T-helper 17 cell (primary cell): Measurements from ENCODE around the gene IL25. TPM values are rescaled to one million over a fixed set of nuclear protein-coding genes. Genes with fewer than 3 reads are reported as not detected.
"Not testable (repeated sequence)": the region's sequence is repeated elsewhere in the genome, so short reads cannot be mapped to it uniquely, and the experiment has no call there.

Experiments used
- ATAC-seq: fragments of 150-1000 bp; cut with Tn5 transposase; 2 replicates; pipeline ENCODE4 v1.10.0; 2021; ENCODE audit warnings: mild to moderate bottlenecking, moderate library complexity
- DNase-seq, 3 donors: peaks; one replicate each; pipeline versions ENCODE4 v3.0.0 to v3.0.0-alpha.2; 2020 to 2021
- H3K9me3 ChIP-seq: one replicate; pipeline ENCODE4 v1.7.0; 2013; ENCODE audit warnings: low read length, mild to moderate bottlenecking; ENCODE audit not compliant: control insufficient read depth, poor library complexity, severe bottlenecking
- H3K27ac Mint-ChIP-seq: one replicate; pipeline ENCODE4 v1.8.0; 2022; ENCODE audit warnings: mild to moderate bottlenecking, moderate library complexity, mixed read lengths
- H3K27me3 Mint-ChIP-seq: one replicate; pipeline ENCODE4 v1.8.0; 2022; ENCODE audit warnings: mixed read lengths
- H3K36me3 Mint-ChIP-seq: one replicate; pipeline ENCODE4 v1.8.0; 2022; ENCODE audit warnings: low read depth, mixed read lengths
- H3K4me1 Mint-ChIP-seq: one replicate; pipeline ENCODE4 v1.8.0; 2022; ENCODE audit warnings: mild to moderate bottlenecking, mixed read lengths
- H3K4me3 Mint-ChIP-seq: one replicate; pipeline ENCODE4 v1.8.0; 2022; ENCODE audit warnings: mild to moderate bottlenecking, moderate library complexity, mixed read lengths
- total RNA-seq, 4 donors: library from RNA in 2 of 4; stranded (reverse) in 2 of 4; gene quantifications; one replicate each; pipeline ENCODE4 v1.2.3 and lab custom pipeline; 2022 to 2026

Gene IL25
- total RNA-seq, 2 donors from 2014 or later, result not detected

GRCh38 chr14:23382731-23383440 is 10.3 kb downstream of the IL25 start:
- no peaks in the 10 kb centered on the region for H3K36me3 Mint-ChIP-seq
- no peak overlapping the region for H3K27ac Mint-ChIP-seq
- H3K4me3 Mint-ChIP-seq, result no peak overlapping the region
- H3K27me3 Mint-ChIP-seq, result peaks cover 40% of the 10 kb centered on the region
- no peak for DNase-seq
- H3K9me3 ChIP-seq, result no peaks in the 10 kb centered on the region
- no peak for ATAC-seq
- H3K4me1 Mint-ChIP-seq, result no peaks in the 10 kb centered on the region

DNA sequence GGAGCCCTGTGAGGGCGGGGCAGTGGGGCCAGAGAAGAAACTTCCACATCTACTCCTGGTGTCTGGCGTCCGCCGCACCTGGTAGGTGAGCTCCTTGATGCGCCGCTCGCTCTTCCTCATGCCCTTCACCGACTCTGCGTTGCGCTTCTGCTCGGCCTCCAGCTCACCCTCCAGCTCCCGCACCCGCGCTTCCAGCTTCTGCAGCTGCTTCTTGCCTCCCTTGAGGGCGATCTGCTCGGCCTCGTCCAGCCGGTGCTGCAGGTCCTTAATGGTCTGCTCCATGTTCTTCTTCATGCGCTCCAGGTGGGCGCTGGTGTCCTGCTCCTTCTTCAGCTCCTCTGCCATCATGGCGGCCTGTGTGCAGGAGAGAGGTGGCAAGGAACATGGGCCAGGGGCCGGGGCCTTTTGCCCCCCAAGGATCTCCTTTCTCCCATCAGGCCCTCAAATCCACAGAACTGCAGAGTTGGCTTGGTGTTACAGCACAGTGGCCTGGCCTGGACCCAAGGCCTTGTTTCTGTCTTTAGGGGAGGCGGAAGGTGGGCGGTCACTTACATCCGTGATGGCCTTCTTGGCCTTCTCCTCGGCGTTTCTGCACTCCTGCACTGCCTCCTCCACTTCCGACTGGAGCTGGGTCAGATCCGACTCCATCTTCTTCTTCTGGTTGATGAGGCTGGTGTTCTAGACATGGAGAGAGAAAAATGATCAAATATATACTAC is 11.9 kb downstream of the IL25 start:
- Mint-ChIP-seq H3K27ac (peak overlapping the region; percentile 72), H3K4me3 (no peak overlapping the region), H3K4me1 (peaks cover 5% of the 10 kb centered on the region), H3K36me3 (no peaks in the 10 kb centered on the region), H3K27me3 (peaks cover 43% of the 10 kb centered on the region)
- no peaks in the 10 kb centered on the region for H3K9me3 ChIP-seq
- ATAC-seq, result no peak
- no peak for DNase-seq

- DNase-seq (no peak), ATAC-seq (no peak)
- Mint-ChIP-seq H3K27me3 (peaks cover 46% of the 10 kb centered on the region), H3K36me3 (no peaks in the 10 kb centered on the region), H3K27ac (peak overlapping the region; percentile 72), H3K4me3 (no peak overlapping the region), H3K4me1 (peaks cover 5% of the 10 kb centered on the region)
- no peaks in the 10 kb centered on the region for H3K9me3 ChIP-seq
These were observed 12.6 kb downstream of the IL25 start for GRCh38 chr14:23385244-23385641.

- Mint-ChIP-seq H3K4me3 (no peak overlapping the region), H3K27ac (peak overlapping the region; percentile 72), H3K27me3 (peaks cover 47% of the 10 kb centered on the region), H3K36me3 (no peaks in the 10 kb centered on the region), H3K4me1 (peaks cover 5% of the 10 kb centered on the region)
- DNase-seq (no peak), ATAC-seq (no peak)
- H3K9me3 ChIP-seq, result no peaks in the 10 kb centered on the region
These were observed 13.1 kb downstream of the IL25 start for GRCh38 chr14:23385642-23386265.

DNA sequence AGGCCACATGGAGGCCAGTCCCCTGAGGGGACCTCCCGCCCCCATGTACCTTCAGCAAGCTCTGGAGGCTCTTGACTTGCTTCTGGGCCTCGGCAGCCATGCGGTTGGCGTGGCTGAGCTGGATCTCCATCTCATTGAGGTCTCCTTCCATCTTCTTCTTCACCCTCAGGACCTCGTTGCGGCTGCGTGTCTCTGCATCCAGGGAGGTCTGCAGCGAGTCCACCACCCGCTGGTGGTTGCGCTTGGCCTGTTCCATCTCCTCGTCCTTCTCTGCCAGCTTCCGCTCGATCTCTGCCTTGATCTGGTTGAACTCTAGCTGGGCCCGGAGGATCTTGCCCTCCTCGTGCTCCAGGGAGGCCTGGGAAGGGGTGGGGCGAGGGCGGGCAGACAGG is 13.7 kb downstream of the IL25 start:
- DNase-seq, H3K4me3 Mint-ChIP-seq, H3K4me1 Mint-ChIP-seq, H3K9me3 ChIP-seq, H3K36me3 Mint-ChIP-seq, ATAC-seq, H3K27ac Mint-ChIP-seq: not testable (repeated sequence)
- peaks cover 49% of the 10 kb centered on the region for H3K27me3 Mint-ChIP-seq

- DNase-seq (no peak), ATAC-seq (no peak)
- H3K4me3 Mint-ChIP-seq, result no peak overlapping the region
- no peaks in the 10 kb centered on the region for H3K9me3 ChIP-seq
- peaks cover 5% of the 10 kb centered on the region for H3K4me1 Mint-ChIP-seq
- no peak overlapping the region for H3K27ac Mint-ChIP-seq
- H3K36me3 Mint-ChIP-seq, result no peaks in the 10 kb centered on the region
- H3K27me3 Mint-ChIP-seq, result peaks cover 43% of the 10 kb centered on the region
These were observed 14.4 kb downstream of the IL25 start for GRCh38 chr14:23386999-23387398.

DNA sequence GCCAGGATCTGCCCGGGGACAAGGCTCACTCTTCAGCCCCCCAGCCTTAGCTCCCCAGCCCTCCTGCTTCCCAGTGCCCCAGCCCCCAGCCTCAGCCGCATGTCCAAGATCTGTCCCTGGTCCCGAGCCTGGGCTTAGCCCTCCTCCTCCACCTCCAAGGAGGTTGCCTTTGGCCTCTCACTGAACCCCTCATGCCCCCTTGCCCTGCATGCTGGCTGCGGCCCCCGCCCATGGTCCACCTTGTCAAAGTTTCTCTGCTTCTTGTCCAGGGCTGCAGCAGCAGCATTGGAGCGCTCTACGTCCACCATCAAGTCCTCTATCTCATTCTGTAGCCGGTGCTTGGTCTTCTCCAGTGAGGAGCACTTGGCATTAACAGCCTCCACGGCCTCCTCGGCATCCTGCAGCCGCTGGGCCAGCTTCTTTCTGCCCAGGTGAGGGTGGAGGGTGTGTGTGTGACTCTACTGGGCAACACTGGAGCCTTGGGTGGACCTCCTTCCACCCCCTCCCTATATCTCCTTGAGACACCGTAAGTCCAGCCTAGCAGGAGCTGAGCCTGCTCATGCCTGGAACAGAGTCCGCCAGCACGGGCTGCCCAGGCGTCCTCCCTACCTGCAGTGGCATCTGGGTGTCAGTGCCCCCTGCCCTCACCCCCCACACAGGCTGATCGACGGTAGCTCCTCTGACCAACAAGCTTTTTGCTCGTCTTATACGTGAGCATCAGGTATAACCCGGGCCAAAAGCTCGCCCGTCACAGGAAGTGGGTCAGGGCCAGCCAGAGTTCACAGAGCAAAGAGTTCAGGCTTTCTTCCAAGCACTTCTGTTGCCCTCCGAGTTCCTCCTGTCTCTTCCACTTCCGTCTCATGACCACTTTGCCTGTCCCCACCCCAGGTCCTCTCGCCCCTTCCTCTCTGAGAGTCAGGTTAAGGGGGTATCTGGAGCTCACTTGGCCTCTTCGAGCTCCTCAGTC is 15.6 kb downstream of the IL25 start:
- H3K9me3 ChIP-seq, result no peaks in the 10 kb centered on the region
- H3K4me3 Mint-ChIP-seq, result no peak overlapping the region
- H3K27ac Mint-ChIP-seq, result no peak overlapping the region
- no peak for ATAC-seq
- H3K4me1 Mint-ChIP-seq, result peaks cover 5% of the 10 kb centered on the region
- no peaks in the 10 kb centered on the region for H3K36me3 Mint-ChIP-seq
- DNase-seq, result no peak
- H3K27me3 Mint-ChIP-seq, result peaks cover 41% of the 10 kb centered on the region

DNA sequence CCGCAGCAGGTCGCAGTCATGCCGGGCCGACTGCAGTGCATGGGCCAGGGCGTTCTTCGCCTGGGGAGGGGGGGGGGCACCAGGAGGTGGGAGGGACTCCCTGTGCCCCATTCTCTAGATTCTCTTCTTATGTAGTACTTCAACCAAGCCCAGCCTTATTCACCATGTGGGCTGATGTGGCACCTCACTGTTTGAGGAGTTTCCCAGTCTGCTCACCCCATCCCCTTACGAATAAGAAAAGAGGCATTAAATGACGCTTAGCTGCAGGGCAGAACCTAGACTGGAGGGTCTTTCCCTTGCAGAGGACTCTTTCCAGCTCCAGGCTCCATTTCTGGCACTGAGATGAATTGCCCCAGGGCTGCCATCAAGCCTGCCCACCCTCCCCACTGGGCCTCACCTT is 16.4 kb downstream of the IL25 start:
- H3K27ac Mint-ChIP-seq, result no peak overlapping the region
- H3K4me3 Mint-ChIP-seq, result no peak overlapping the region
- no peaks in the 10 kb centered on the region for H3K36me3 Mint-ChIP-seq
- ATAC-seq (no peak), DNase-seq (no peak)
- H3K27me3 Mint-ChIP-seq, result peaks cover 46% of the 10 kb centered on the region
- H3K9me3 ChIP-seq, result no peaks in the 10 kb centered on the region
- H3K4me1 Mint-ChIP-seq, result peaks cover 5% of the 10 kb centered on the region

- no peak for DNase-seq
- H3K9me3 ChIP-seq, result no peaks in the 10 kb centered on the region
- Mint-ChIP-seq H3K36me3 (no peaks in the 10 kb centered on the region), H3K27me3 (peaks cover 48% of the 10 kb centered on the region), H3K27ac (no peak overlapping the region), H3K4me1 (peaks cover 5% of the 10 kb centered on the region), H3K4me3 (no peak overlapping the region)
- no peak for ATAC-seq
These were observed 16.8 kb downstream of the IL25 start for GRCh38 chr14:23389396-23389795.

GRCh38 chr14:23389871-23390270 is 17.3 kb downstream of the IL25 start:
- H3K4me3 Mint-ChIP-seq, DNase-seq, H3K36me3 Mint-ChIP-seq, H3K9me3 ChIP-seq, ATAC-seq, H3K4me1 Mint-ChIP-seq: not testable (repeated sequence)
- Mint-ChIP-seq H3K27me3 (peaks cover 43% of the 10 kb centered on the region), H3K27ac (peak overlapping the region; percentile 61)

DNA sequence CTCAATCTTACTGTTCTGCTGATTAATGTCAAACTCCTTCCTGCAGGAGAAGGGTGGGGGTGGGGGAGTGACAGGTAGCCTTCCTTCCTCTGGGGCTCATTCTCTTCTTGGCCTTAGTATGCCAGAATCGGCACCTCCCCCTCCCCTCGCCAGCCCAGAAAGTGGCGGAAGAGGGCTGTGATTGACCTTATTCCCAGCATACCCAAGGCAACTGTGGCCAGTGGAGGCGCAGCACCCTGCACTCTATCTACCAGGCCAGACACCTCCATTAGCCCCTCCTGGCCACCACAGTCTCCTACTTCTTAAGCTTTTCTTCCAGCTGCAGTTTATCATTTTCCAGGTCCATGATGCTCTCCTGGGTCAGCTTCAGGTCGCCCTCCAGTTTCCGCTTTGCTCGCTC is 20.0 kb downstream of the IL25 start:
- Mint-ChIP-seq H3K36me3 (no peaks in the 10 kb centered on the region), H3K27ac (no peak overlapping the region), H3K4me3 (no peak overlapping the region), H3K27me3 (peaks cover 45% of the 10 kb centered on the region), H3K4me1 (peaks cover 5% of the 10 kb centered on the region)
- H3K9me3 ChIP-seq, result no peaks in the 10 kb centered on the region
- ATAC-seq (no peak), DNase-seq (no peak)

- Mint-ChIP-seq H3K36me3 (no peaks in the 10 kb centered on the region), H3K4me1 (no peaks in the 10 kb centered on the region), H3K4me3 (no peak overlapping the region), H3K27me3 (peaks cover 31% of the 10 kb centered on the region), H3K27ac (no peak overlapping the region)
- ATAC-seq (no peak), DNase-seq (no peak)
- H3K9me3 ChIP-seq, result no peaks in the 10 kb centered on the region
These were observed 23.5 kb downstream of the IL25 start for GRCh38 chr14:23396126-23396525.
